A549 (cell line): ENCODE data around the gene OSCP1. TPM values are rescaled to one million over a fixed set of nuclear protein-coding genes. Genes with fewer than 3 reads are reported as not detected.

ENCODE experiments used
- ATAC-seq, 2 experiments: fragments of 200-7000 bp in 1 of 2; fragments of >200 bp in 1 of 2; cut with Nextera tagmentation in 1 of 2; cut with Tn5 transposase in 1 of 2; 3 replicates each; pipeline versions ENCODE4 v1.8.0 to v1.9.1; 2018 to 2020; ENCODE audit warnings: mild to moderate bottlenecking in 1 of 2, moderate library complexity in 1 of 2
- CTCF ChIA-PET: fragments of 300-600 bp; sonication (Branson Sonifier 250); formaldehyde crosslinking; extraction: SDS; loops from one replicate; lab custom pipeline; 2021; ENCODE audit warnings: antibody characterized with exemption, inconsistent platforms; lab: Yijun Ruan, JAX
- POLR2A ChIA-PET: fragments of 350-600 bp; formaldehyde crosslinking; extraction: SDS; loops from one replicate; lab custom pipeline; 2021; ENCODE audit warnings: antibody characterized with exemption, inconsistent platforms; lab: Yijun Ruan, JAX
- DNase-seq, 2 experiments: peaks; one replicate each; pipeline versions ENCODE4 v3.0.0 to v3.0.0-alpha.2; 2011 to 2016; ENCODE audit warnings: low read depth in 1 of 2, low spot score in 1 of 2
- FAIRE-seq: peaks from 2 replicates; lab custom pipeline; 2011; peaks lifted over from hg19 to GRCh38; lab: Jason Lieb, UNC
- H3K27ac ChIP-seq, 2 experiments: fragments of >200 bp; sonication (Bioruptor Twin); formaldehyde crosslinking; 3 replicates each; pipeline ENCODE4 v1.5.1; 2016 to 2017
- H3K4me1 ChIP-seq: fragments of >200 bp; sonication (Bioruptor Twin); formaldehyde crosslinking; 3 replicates; pipeline ENCODE4 v1.6.1; 2016
- H3K4me2 ChIP-seq: fragments of >200 bp; sonication (Bioruptor Twin); formaldehyde crosslinking; 3 replicates; pipeline ENCODE4 v1.6.1; 2016
- H3K4me3 ChIP-seq: fragments of >200 bp; sonication (Bioruptor Twin); formaldehyde crosslinking; 3 replicates; pipeline ENCODE4 v1.5.1; 2016
- H3K9me3 ChIP-seq: fragments of >200 bp; sonication (Bioruptor Twin); formaldehyde crosslinking; 3 replicates; pipeline ENCODE4 v1.6.1; 2016
- ATOH8 ChIP-seq: fragments of 250-450 bp; sonication (Bioruptor Pico); IDR thresholded peaks from 2 replicates; pipeline ENCODE4 v1.5.0; 2020; ENCODE audit warnings: low read depth, mild to moderate bottlenecking, moderate library complexity
- CEBPB ChIP-seq, 2 experiments: fragments of >200 bp in 1 of 2; sonication (Bioruptor Twin) in 1 of 2; formaldehyde crosslinking in 1 of 2; IDR thresholded peaks; 2 replicates each; pipeline ENCODE4 v1.6.1; 2012 to 2016
- CHD2 ChIP-seq: fragments of 150-350 bp; IDR thresholded peaks from 2 replicates; pipeline ENCODE4 v1.6.1; 2014; ENCODE audit warnings: low read length; ENCODE audit not compliant: partially characterized antibody
- CHD4 ChIP-seq: fragments of 200-600 bp; sonication (generic); IDR thresholded peaks from 2 replicates; pipeline ENCODE4 v1.6.1; 2016; ENCODE audit warnings: antibody characterized with exemption, mild to moderate bottlenecking, borderline replicate concordance
- ELK1 ChIP-seq: fragments of 150-350 bp; IDR thresholded peaks from 2 replicates; pipeline ENCODE4 v1.6.1; 2014; ENCODE audit warnings: low read depth, mild to moderate bottlenecking, low read length
- EP300 ChIP-seq, 2 experiments: fragments of >200 bp; sonication (Bioruptor Twin); formaldehyde crosslinking; IDR thresholded peaks; 2 replicates in 1 of 2; 3 replicates in 1 of 2; pipeline ENCODE4 v1.6.1; 2016 to 2017
- FOSL2 ChIP-seq, 2 experiments: fragments of 450-650 bp in 1 of 2; fragments of >200 bp in 1 of 2; sonication (Bioruptor Twin) in 1 of 2; formaldehyde crosslinking; IDR thresholded peaks; 2 replicates each; pipeline versions ENCODE4 v1.5.0 to v1.6.1; 2016 to 2020; ENCODE audit warnings: mild to moderate bottlenecking in 1 of 2, moderate library complexity in 1 of 2
- HEYL ChIP-seq: fragments of 250-450 bp; sonication (Bioruptor Pico); IDR thresholded peaks from 2 replicates; pipeline ENCODE4 v1.8.0; 2021; ENCODE audit warnings: mild to moderate bottlenecking, moderate library complexity
- HOXA7 ChIP-seq: fragments of 250-450 bp; sonication (Bioruptor Pico); IDR thresholded peaks from 2 replicates; pipeline ENCODE4 v1.5.0; 2020; ENCODE audit warnings: mild to moderate bottlenecking, moderate library complexity
- NFE2L2 ChIP-seq: fragments of 150-350 bp; conservative IDR thresholded peaks from 2 replicates; pipeline ENCODE4 v1.6.1; 2014; ENCODE audit warnings: low read length
- POLR2A ChIP-seq: IDR thresholded peaks from 2 replicates; pipeline ENCODE4 v1.6.1; 2012; ENCODE audit warnings: mild to moderate bottlenecking, low read length
- RAD21 ChIP-seq, 2 experiments: fragments of >200 bp in 1 of 2; sonication (Bioruptor Twin) in 1 of 2; formaldehyde crosslinking in 1 of 2; IDR thresholded peaks in 1 of 2; conservative IDR thresholded peaks in 1 of 2; 2 replicates in 1 of 2; 3 replicates in 1 of 2; pipeline ENCODE4 v1.6.1; 2012 to 2018; ENCODE audit warnings: inconsistent platforms in 1 of 2
- RARB ChIP-seq: fragments of 250-450 bp; sonication (Bioruptor Pico); IDR thresholded peaks from 2 replicates; pipeline ENCODE4 v1.8.0; 2021; ENCODE audit warnings: mild to moderate bottlenecking, moderate library complexity
- RCOR1 ChIP-seq: fragments of 150-350 bp; IDR thresholded peaks from 2 replicates; pipeline ENCODE4 v1.6.1; 2014; ENCODE audit warnings: antibody characterized with exemption, low read length, low read depth
- REST ChIP-seq: fragments of 200-600 bp; sonication (generic); IDR thresholded peaks from 2 replicates; pipeline ENCODE4 v1.6.1; 2016; ENCODE audit warnings: antibody characterized with exemption, mild to moderate bottlenecking, moderate library complexity
- RNF2 ChIP-seq: fragments of 200-600 bp; sonication (generic); IDR thresholded peaks from 2 replicates; pipeline ENCODE4 v1.6.1; 2016; ENCODE audit warnings: low read depth, mild to moderate bottlenecking, antibody characterized with exemption, moderate library complexity, borderline replicate concordance
- SMC3 ChIP-seq: fragments of >200 bp; sonication (Bioruptor Twin); formaldehyde crosslinking; IDR thresholded peaks from 3 replicates; pipeline ENCODE4 v1.6.1; 2018; ENCODE audit warnings: inconsistent platforms
- SREBF2 ChIP-seq: fragments of 450-650 bp; IDR thresholded peaks from 2 replicates; pipeline ENCODE4 v1.6.1; 2014; ENCODE audit warnings: mild to moderate bottlenecking, moderate library complexity
- ZC3H11A ChIP-seq: fragments of 450-650 bp; IDR thresholded peaks from 2 replicates; pipeline ENCODE4 v1.6.1; 2014; ENCODE audit warnings: antibody characterized with exemption, mild to moderate bottlenecking
- ZFP36 ChIP-seq: fragments of 450-650 bp; IDR thresholded peaks from 2 replicates; pipeline ENCODE4 v1.6.1; 2014; ENCODE audit warnings: borderline replicate concordance; ENCODE audit not compliant: partially characterized antibody
- ZNF302 ChIP-seq: fragments of 250-450 bp; sonication (Bioruptor Pico); IDR thresholded peaks from 2 replicates; pipeline ENCODE4 v1.9.0; 2021; ENCODE audit warnings: inconsistent platforms, mild to moderate bottlenecking, moderate library complexity
- ZSCAN20 ChIP-seq: fragments of 250-450 bp; sonication (Bioruptor Pico); IDR thresholded peaks from 2 replicates; pipeline ENCODE4 v1.8.0; 2022; ENCODE audit warnings: mild to moderate bottlenecking, moderate library complexity
- WGBS: methylation state at CpG from one replicate; pipeline ENCODE4 v1.1.6; 2017; ENCODE audit errors: missing lambda C conversion rate; 5-methylcytosine and 5-hydroxymethylcytosine counted together
- polyA plus RNA-seq, 4 experiments: library from polyadenylated mRNA; depleted of rRNA in 3 of 4; stranded (reverse); fragments of >200 nt; fragmentation: RNase III in 1 of 4; extraction: RNeasy Plus Mini Kit Qiagen cat#74134 plus additional on column Dnase treatment in 1 of 4; gene quantifications; 2 replicates in 3 of 4; 3 replicates in 1 of 4; pipeline ENCODE4 v1.2.3, GENCODE V29; 2011 to 2017

OSCP1 gene
- polyA plus RNA-seq, 2 of the 4 experiments (the other 2 are of a cell fraction) = 4.6 to 6.6 TPM

GRCh38 chr1:36486093-36486438 lies 35.8 kb upstream of the OSCP1 start:
- Histone ChIP-seq H3K4me2 (peak overlapping the region; percentile 74), H3K27ac (peak overlapping the region; percentile 81 to 84), H3K4me1 (peaks cover 21% of the 10 kb centered on the region), H3K9me3 (no peaks in the 10 kb centered on the region), H3K4me3 (no peak overlapping the region)
- ATAC-seq = no peak
- no peak for FAIRE-seq
- CTCF ChIA-PET = interaction anchor here (1.6 kb wide), 1 partner anchor 31 kb away, joined by 9 read pairs; no protein-coding TSS in a partner anchor
- POLR2A ChIA-PET = interaction anchor here (2.6 kb wide), 1 partner anchor 22 kb away, joined by 12 read pairs; the partner anchor contains the start of gene MRPS15
- WGBS = 94% methylated on average over 2 of the region's 2 CpGs
- DNase-seq = no peak
- TF ChIP-seq SREBF2 (no peak), HOXA7 (CRISPR knock-in tag) (no peak), ATOH8 (CRISPR knock-in tag) (no peak), RARB (CRISPR knock-in tag) (no peak), CEBPB (IDR thresholded peaks at IDR 0.05) (no peak), ZNF302 (CRISPR knock-in tag) (no peak), HEYL (CRISPR knock-in tag) (no peak), FOSL2 (IDR thresholded peaks at IDR 0.05) (no peak), FOSL2 (CRISPR knock-in tag; IDR thresholded peaks at IDR 0.05) (no peak), ZFP36 (no peak), SMC3 (no peak), RNF2 (no peak)

DNA sequence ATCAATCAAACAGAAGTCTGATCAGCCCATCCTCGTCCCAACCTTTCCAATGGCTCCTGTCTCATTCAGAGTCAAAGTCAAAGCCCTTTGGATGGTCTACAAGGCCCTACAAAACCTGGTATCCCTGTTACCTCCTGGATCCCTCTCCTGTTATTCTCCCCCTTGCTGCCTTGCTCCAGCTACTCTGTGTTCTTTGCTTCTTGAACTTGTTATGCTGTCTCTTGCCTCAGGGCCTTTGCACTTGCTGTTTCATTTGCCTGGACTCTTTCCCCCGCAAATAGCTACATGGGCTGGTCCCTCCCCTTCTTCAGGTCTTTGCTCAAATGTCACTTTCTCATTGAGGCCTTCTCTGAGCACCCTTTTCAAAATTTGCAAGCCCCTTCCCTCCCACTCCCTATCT lies 33.8 kb upstream of the OSCP1 start:
- ATAC-seq = no peak
- POLR2A ChIA-PET = no interaction called here

More for the DNA sequence above, 33.8 kb upstream of the OSCP1 start:
- no peak overlapping the region for H3K27ac ChIP-seq
- DNase-seq (no peak), FAIRE-seq (no peak)
- H3K4me1 ChIP-seq = peaks cover 21% of the 10 kb centered on the region
- H3K4me2 ChIP-seq = no peak overlapping the region
- H3K4me3 ChIP-seq = no peak overlapping the region
- WGBS = 84% methylated on average over 2 of the region's 2 CpGs
- H3K9me3 ChIP-seq = no peaks in the 10 kb centered on the region
- TF ChIP-seq RAD21 (conservative IDR thresholded peaks at IDR 0.05 in 1 of 2, IDR thresholded peaks at IDR 0.05 in 1 of 2) = no peak
- TF ChIP-seq ZFP36 = no peak
- no peak for TF ChIP-seq NFE2L2
- no peak for TF ChIP-seq ZC3H11A
- TF ChIP-seq RCOR1 = no peak
- no peak for TF ChIP-seq SMC3
- no peak for TF ChIP-seq CHD4
- TF ChIP-seq ELK1 = no peak
- TF ChIP-seq CHD2 = no peak
- TF ChIP-seq EP300 (IDR thresholded peaks at IDR 0.05) = no peak
- no peak for TF ChIP-seq REST
- TF ChIP-seq ZSCAN20 (CRISPR knock-in tag) = no peak
- no peak for TF ChIP-seq POLR2A
- CTCF ChIA-PET = interaction anchor here (0.6 kb wide), 1 partner anchor 319 kb away, joined by 3 read pairs; no protein-coding TSS in a partner anchor
